Measurements from ENCODE around the gene MUC16.

The MUC16 gene

GRCh38 chr19:9052894-9053293 lies 42.7 kb upstream of the MUC16 start:
- DNase-seq (ENCODE audit: low read depth, low spot score): no peak
- CTCF ChIA-PET: no interaction called here

GRCh38 chr19:9046694-9047093 lies 36.5 kb upstream of the MUC16 start:
- no peak for DNase-seq (ENCODE audit: low read depth, low spot score)
- POLR2A ChIA-PET: no interaction called here
- no peak for TF ChIP-seq CTCF (IDR thresholded peaks at IDR 0.05; ENCODE audit: insufficient read depth, low read length, missing control alignments)
- CTCF ChIA-PET: no interaction called here
- no peak overlapping the region for H3K4me3 ChIP-seq (ENCODE audit: low read depth, low read length)

More at GRCh38 chr19:9052894-9053293, 42.7 kb upstream of the MUC16 start:
- no peak overlapping the region for H3K4me3 ChIP-seq (ENCODE audit: low read depth, low read length)
- POLR2A ChIA-PET: no interaction called here
- no peak for TF ChIP-seq CTCF (IDR thresholded peaks at IDR 0.05; ENCODE audit: insufficient read depth, low read length, missing control alignments)

- no peak overlapping the region for H3K4me3 ChIP-seq (ENCODE audit: low read depth, low read length)
- POLR2A ChIA-PET: no interaction called here
- CTCF ChIA-PET: no interaction called here
- no peak for TF ChIP-seq CTCF (IDR thresholded peaks at IDR 0.05; ENCODE audit: insufficient read depth, low read length, missing control alignments)
- no peak for DNase-seq (ENCODE audit: low read depth, low spot score)
Measured at GRCh38 chr19:9044449-9044848, 34.2 kb upstream of the MUC16 start.

GRCh38 chr19:9043524-9043923 lies 33.3 kb upstream of the MUC16 start:
- POLR2A ChIA-PET: no interaction called here
- TF ChIP-seq CTCF (IDR thresholded peaks at IDR 0.05; ENCODE audit: insufficient read depth, low read length, missing control alignments): no peak
- CTCF ChIA-PET: no interaction called here
- DNase-seq (ENCODE audit: low read depth, low spot score): no peak
- no peak overlapping the region for H3K4me3 ChIP-seq (ENCODE audit: low read depth, low read length)

GRCh38 chr19:9041023-9041422 lies 30.8 kb upstream of the MUC16 start:
- no peak overlapping the region for H3K4me3 ChIP-seq (ENCODE audit: low read depth, low read length)
- no peak for TF ChIP-seq CTCF (IDR thresholded peaks at IDR 0.05; ENCODE audit: insufficient read depth, low read length, missing control alignments)
- CTCF ChIA-PET: no interaction called here
- POLR2A ChIA-PET: no interaction called here
- no peak for DNase-seq (ENCODE audit: low read depth, low spot score)

- H3K4me3 ChIP-seq (ENCODE audit: low read depth, low read length): no peak overlapping the region
- TF ChIP-seq CTCF (IDR thresholded peaks at IDR 0.05; ENCODE audit: insufficient read depth, low read length, missing control alignments): no peak
- no peak for DNase-seq (ENCODE audit: low read depth, low spot score)
- ChIA-PET CTCF (no interaction called here), POLR2A (no interaction called here)
Measured at GRCh38 chr19:9040131-9040530, 29.9 kb upstream of the MUC16 start.

Measured in AG04449 (cell line).